ENCODE results near the gene STAB1. TPM values are rescaled to one million over a fixed set of nuclear protein-coding genes. Genes with fewer than 3 reads are reported as not detected.

The STAB1 gene
- total RNA-seq, 2 donors from 2014 or later: 303 to 498 TPM

DNA sequence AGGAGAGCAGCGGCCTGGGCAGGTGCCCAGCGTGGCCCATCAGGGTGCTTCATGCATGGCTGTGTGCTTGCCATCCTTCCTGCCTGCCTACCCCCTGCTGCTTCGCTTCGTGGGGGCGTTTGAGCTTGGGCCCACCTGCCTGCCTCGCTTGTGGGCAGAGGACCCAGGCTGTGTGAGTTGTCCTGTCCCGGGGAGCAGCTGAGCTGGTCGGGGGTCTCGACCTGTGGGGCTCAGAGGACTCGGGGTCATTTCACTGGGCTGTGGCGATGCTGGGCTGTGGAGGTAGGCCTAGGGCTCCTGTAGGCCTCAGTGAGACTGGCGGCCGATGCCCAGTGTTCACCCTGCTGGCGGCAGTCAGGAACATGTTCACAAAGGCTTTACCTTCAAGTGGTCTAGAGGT is 12.1 kb upstream of the STAB1 start:
- no peak for DNase-seq (ENCODE audit: low spot score)
- intact Hi-C loops (cut with DNase I): no loop called here

DNA sequence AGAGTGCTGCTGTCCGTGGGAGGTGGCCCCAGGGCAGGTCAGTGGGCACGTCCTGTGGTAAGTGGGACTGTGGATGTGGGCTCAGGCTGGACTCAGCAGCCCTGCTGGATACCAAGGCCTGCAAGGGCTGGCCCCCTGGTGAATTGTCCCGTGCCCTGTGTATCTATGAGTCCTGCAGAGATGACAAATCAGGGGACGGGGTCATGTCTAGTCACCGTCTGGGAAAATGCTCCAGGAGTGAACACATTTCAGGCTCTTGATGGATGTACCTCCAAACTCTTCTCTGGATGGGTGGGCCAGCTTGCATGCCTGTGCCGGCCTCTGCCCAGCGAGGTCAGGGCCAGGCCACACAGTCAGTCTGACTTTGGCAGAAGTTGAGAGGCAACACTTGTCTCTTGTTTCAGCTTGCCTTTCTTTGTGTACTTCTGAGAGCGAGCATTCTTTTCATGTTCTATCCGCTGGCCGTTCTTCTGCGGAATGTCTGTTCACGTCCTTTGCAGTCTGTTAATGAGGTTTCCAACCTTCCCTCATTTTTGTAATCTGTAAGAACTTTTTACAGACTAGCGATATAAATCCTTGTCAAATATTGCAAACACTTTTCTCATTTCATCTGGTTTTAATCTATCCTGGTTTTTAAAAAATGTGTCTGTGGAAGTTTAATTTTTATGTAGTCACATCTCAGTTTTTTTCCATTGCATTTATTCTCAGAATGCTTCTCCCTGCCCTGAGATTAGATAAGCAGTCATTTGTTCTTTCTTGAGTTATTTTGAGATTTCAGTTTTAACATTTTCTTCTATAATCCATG is 11.4 kb upstream of the STAB1 start:
- no peak for DNase-seq (ENCODE audit: low spot score)
- intact Hi-C loops (cut with DNase I): no loop called here

DNA sequence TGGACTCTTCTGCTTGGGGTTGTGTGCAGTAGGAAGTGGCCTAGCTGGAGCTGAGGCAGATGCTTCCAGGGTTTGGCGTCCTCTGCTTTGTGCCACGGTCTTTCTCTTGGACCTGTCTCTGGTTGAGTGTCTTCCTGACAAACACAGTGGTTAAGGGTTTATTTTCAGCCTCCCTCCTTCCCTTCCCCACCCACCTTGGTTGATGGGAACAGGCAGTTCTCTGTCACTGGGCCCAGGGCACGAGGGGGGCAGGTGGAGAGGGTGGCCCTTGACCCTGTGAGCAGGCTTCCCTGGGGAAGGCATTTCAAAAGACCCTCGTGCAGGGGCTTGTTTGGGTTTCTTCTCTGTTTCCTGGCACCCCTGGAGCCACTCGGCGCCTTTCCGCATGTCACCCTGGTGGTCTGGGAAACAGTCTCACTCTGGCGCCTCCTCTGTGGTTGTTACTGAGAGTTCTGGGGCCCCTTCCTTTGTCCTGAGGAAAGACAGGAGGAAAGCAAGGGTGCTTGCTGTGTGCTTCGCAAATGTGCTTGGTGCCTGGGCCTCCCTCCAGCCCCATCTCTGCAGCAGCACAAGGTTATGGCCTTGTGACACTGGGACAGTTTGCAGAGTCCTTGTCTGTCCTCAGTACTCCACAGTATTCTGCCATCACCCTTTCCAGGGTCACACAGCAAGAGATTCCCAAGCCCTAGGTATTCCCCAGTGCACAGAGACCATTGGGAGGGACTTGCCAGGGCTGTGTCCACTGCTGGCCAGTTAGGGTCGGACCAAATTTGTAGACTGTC is 10.3 kb upstream of the STAB1 start:
- intact Hi-C loops (cut with DNase I): no loop called here
- DNase-seq (ENCODE audit: low spot score): no peak

DNA sequence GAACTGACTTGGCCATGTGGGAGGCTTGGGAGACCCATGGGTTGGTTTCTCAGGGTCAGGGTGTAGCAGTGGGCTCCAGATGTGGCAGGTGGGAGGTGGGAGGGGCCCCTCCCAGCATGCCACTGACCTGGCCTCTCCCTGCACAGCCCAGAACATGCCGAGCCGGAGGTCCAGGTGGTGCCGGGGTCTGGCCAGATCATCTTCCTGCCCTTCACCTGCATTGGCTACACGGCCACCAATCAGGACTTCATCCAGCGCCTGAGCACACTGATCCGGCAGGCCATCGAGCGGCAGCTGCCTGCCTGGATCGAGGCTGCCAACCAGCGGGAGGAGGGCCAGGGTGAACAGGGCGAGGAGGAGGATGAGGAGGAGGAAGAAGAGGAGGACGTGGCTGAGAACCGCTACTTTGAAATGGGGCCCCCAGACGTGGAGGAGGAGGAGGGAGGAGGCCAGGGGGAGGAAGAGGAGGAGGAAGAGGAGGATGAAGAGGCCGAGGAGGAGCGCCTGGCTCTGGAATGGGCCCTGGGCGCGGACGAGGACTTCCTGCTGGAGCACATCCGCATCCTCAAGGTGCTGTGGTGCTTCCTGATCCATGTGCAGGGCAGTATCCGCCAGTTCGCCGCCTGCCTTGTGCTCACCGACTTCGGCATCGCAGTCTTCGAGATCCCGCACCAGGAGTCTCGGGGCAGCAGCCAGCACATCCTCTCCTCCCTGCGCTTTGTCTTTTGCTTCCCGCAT is 7.9 kb upstream of the STAB1 start:
- intact Hi-C loops (cut with DNase I): no loop called here
- DNase-seq (ENCODE audit: low spot score): no peak

DNA sequence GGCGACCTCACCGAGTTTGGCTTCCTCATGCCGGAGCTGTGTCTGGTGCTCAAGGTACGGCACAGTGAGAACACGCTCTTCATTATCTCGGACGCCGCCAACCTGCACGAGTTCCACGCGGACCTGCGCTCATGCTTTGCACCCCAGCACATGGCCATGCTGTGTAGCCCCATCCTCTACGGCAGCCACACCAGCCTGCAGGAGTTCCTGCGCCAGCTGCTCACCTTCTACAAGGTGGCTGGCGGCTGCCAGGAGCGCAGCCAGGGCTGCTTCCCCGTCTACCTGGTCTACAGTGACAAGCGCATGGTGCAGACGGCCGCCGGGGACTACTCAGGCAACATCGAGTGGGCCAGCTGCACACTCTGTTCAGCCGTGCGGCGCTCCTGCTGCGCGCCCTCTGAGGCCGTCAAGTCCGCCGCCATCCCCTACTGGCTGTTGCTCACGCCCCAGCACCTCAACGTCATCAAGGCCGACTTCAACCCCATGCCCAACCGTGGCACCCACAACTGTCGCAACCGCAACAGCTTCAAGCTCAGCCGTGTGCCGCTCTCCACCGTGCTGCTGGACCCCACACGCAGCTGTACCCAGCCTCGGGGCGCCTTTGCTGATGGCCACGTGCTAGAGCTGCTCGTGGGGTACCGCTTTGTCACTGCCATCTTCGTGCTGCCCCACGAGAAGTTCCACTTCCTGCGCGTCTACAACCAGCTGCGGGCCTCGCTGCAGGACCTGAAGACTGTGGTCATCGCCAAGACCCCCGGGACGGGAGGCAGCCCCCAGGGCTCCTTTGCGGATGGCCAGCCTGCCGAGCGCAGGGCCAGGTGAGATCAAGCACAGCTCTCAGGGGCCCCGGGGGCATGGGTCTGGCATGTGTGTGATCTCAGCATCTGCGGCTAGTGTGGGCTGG is 7.1 kb upstream of the STAB1 start:
- no peak for DNase-seq (ENCODE audit: low spot score)
- intact Hi-C loops (cut with DNase I): no loop called here

DNA sequence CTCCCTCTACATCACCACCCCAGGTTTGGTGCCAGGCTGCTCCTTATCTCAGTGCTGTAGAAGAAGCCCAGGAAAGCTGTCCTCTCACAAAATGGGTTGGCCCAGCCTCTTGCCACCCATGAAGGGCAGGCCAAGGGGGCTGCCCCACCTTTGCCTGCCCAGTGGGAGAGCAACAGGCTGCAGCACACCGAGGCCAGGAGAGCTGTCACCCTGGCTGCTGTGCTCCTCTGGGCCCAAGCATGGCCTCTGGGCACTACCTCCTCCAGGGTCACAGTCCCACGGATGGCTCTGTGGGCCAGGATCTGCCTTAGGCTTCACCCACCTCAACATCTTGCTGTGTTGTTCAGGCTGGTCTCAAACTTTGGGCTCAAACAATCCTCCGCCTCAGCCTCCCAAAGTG is 6.4 kb upstream of the STAB1 start:
- intact Hi-C loops (cut with DNase I): no loop called here
- no peak for DNase-seq (ENCODE audit: low spot score)

DNA sequence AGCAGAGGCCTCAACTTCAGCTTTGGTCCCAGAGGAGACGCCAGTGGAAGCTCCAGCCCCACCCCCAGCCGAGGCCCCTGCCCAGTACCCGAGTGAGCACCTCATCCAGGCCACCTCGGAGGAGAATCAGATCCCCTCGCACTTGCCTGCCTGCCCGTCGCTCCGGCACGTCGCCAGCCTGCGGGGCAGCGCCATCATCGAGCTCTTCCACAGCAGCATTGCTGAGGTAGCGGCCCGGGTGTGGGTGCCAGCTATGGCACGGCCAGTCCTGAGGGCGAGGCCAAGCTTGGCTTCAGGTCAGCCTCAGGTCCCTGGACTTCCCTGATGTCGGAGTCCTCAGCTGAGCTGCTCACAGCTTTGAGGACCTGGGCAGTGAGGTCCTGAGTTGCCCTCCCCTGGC is 5.7 kb upstream of the STAB1 start:
- no peak for DNase-seq (ENCODE audit: low spot score)
- intact Hi-C loops (cut with DNase I): no loop called here

DNA sequence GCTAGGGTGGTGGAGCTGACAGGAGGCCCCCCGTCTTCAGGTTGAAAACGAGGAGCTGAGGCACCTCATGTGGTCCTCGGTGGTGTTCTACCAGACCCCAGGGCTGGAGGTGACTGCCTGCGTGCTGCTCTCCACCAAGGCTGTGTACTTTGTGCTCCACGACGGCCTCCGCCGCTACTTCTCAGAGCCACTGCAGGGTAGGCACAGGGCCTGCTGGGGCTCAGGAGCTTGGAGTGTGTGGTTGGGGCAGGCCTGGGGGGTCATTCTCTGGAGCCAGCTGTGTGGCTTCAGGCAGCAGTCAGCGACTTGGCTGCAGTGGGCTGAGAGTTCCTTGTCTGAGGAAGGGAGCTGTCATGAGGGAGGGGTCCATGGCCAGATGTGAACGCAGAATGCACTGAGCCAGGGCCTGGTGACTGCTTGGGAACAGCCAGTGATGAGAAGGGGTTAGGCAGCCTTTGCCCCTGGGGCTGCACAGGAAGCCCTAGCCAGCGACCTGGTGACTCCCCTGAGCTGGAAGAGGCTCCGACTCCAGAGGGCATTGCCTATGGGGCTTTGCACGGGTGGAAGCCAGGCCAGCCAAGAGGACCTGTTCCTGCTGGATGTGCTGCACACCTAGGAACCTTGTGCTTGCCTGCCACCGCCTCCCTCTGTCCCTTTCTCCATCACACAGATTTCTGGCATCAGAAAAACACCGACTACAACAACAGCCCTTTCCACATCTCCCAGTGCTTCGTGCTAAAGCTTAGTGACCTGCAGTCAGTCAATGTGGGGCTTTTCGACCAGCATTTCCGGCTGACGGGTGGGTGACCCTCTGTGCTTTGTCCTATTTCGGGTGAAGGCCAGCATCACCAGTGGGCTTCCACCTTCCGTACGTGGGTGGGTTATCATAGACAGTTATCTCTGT is 4.9 kb upstream of the STAB1 start:
- intact Hi-C loops (cut with DNase I): no loop called here

DNA sequence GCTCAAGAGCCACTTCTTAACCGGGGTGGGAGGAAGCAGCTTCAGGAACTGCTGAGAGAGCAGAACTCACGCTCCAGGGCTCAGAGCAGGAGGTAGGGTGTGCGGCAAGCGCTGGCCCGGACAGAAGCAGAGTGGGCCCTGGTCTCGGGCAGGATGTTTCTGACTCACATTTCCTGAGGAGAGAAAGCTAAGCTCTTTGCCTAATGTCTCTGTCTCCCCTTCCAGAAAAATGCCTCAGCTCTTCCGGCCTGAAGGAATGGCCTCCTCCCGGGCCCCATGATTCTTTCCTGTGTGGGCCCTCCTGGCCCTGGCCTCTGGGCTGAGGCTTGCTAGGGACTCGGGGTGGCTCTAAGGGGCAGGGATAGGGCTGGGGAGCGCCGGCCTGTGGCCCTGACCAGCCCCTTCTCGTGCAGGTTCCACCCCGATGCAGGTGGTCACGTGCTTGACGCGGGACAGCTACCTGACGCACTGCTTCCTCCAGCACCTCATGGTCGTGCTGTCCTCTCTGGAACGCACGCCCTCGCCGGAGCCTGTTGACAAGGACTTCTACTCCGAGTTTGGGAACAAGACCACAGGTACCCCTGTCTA is 4.1 kb upstream of the STAB1 start:
- intact Hi-C loops (cut with DNase I): no loop called here
- DNase-seq (ENCODE audit: low spot score): no peak

More for the DNA sequence above, 4.9 kb upstream of the STAB1 start:
- DNase-seq (ENCODE audit: low spot score): no peak

DNA sequence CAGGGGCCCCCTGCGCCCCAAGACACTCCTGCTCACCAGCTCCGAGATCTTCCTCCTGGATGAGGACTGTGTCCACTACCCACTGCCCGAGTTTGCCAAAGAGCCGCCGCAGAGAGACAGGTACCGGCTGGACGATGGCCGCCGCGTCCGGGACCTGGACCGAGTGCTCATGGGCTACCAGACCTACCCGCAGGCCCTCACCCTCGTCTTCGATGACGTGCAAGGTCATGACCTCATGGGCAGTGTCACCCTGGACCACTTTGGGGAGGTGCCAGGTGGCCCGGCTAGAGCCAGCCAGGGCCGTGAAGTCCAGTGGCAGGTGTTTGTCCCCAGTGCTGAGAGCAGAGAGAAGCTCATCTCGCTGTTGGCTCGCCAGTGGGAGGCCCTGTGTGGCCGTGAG is 3.1 kb upstream of the STAB1 start:
- intact Hi-C loops (cut with DNase I): no loop called here
- no peak for DNase-seq (ENCODE audit: low spot score)

DNA sequence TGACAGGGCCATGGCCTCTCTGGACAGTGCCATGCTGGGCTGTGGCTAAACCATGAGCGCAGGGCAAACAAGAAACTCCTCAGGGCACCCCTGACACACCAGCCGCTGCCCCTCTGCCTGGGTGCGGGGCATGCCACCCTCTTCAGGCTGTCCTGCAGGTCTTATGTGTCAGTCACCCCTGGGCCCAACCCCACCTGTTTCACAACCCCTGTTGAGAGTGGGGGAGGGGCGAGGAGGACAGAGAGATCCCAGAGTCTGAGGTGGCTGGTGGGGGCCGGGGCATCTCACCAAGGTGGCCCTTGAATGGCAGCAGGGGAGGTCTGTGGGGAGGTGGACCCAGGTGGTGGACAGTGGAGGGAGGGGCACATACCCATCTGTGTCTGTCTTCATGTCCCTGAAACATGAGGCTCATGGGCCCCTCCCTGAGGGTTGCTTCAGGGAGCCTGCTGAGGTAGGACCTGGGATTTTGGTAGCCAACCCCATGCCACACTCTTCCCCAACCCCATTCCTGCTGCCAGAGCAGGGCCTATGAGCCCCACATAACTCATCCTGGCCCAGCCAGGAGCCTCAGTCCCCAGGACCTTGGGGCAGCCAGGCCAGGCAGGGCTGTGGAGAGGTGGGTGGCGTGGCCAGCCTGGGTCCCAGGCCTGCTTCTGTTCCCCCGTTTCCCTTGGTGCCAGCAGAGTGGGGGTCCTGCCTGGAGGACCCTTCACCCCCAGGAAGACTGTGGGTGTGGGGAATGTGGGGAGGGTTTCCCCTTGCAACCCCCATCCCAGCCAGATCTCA is 1.7 kb upstream of the STAB1 start:
- no peak for DNase-seq (ENCODE audit: low spot score)

DNA sequence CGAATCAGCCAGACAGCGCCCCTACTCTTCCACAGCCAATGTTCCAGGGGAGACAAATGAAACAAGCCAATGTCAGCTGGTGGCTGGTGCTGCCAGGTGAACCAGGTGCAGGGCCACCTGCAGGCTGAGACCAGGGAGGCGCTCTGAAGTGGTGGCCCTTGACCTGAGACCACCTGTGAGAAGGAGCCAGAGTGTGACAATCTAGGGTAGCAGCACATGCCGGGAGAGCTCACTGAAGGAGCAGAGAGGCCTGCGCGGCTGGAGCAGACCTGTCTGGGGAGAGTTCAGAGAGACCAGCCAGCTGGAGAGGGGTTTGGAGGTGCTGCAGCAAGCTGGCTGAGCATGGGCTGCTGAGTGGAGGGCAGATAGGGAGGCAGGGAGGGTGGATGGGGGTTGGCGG is 693 bp upstream of the STAB1 start:
- intact Hi-C loops (cut with DNase I): no loop called here
- DNase-seq (ENCODE audit: low spot score): no peak

More for the DNA sequence above, 1.7 kb upstream of the STAB1 start:
- intact Hi-C loops (cut with DNase I): no loop called here

DNA sequence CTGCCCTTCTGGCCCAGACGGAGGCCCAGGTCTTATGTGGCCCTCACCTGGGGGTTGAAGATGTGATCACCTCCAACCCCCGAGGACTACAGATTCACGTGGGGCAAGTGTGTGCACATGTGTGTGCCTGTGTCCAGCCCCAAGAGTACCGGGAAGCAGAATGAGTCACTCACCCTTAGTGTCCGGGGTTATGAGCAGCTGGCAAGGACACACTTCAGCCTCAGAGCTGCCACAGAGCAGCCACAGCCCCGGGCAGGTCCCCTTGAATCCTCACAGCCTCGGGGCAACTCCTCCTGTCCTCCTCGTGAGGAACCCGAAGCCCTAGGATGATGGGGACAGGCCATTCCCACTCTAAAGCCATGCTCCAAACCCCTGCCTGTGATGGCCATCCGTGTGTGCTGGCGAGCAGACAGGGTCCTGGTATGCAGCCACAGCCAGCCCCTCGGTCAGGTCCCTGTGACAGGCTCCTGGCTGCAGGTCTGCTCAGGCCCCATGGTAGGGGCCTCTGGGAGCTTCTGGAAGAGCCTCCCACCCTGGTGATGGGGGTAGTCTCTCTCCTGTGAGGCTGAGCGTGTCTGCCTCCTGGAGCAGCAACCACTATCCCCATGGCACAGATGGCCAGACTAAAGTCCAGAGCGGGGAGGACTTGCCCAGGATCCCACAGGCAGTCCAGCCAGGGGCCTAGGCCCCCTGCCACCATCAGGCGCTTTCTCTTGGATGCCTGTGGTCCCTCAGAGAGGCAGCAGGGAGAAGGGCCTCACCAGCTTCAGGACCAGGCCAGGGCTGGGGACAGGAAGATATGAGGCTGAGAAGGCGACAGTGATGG is 852 bp downstream of the STAB1 start:
- DNase-seq (ENCODE audit: low spot score): no peak
- intact Hi-C loops (cut with DNase I): no loop called here

DNA sequence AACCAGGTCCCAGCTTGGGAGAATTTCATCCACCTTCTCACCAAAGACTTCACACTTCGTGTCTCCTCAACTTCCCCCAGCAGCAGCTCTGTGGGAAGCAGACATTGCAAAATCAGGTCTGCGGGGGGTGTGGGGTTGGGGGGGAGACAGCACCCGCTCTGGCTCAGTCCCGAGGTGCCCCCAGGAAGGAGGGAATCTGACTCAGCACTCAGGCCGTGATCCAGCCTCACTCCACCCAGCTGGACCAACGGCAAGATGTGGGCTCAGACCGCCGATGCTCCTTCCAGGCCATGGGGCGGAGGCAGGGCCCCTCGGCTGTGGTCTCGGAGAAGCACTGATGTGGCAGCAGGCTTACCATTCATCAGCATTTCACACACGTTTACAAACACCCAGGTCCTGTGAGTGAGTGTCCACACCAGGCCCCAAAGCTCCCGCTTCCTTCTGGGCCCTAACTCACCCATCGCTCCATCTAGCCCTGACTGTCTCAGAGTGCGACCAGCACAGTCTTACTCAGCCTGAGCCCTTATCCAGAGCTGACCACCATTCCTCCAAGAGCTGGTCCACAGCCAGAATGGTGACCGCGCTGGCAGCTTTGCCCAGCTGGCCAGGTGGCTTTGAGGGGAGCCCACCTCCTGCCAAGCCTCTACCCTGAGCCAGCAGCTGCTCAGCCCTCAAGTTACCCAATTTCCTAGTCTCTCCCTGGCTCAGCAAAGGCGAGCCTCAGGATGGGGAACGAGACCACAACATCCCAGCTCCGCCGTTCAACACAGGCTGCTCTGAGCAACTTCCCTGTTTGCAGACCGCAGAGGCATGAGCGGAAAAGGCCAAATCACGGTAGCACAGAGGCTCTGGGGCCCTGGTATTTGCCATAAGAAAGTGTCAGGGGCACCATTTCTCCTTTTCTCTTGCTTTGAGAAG is 3.3 kb downstream of the STAB1 start:
- intact Hi-C loops (cut with DNase I): no loop called here
- DNase-seq (ENCODE audit: low spot score): peak; percentile 92

DNA sequence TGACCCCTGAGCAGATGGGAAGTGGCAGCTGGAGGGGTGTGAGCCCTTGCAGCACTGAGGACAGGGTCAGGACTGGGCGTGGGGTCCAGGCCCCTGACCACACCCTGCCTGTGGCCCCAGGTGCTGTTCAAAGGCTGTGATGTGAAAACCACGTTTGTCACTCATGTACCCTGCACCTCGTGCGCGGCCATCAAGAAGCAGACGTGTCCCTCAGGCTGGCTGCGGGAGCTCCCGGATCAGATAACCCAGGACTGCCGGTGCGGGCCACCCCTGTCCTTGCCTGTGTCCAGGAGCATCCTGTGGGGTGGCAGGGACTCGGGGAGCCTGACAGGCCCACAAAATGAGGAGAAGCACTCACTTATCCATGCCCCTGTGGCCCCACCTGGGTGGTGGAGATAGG is 5.9 kb downstream of the STAB1 start:
- intact Hi-C loops (cut with DNase I): no loop called here
- no peak for DNase-seq (ENCODE audit: low spot score)
